GM12878 (cell line): ENCODE measurements around the gene LILRB2. TPM values are rescaled to one million over a fixed set of nuclear protein-coding genes. Genes with fewer than 3 reads are reported as not detected.
A peak's percentile ranks its signal among the peaks of the same experiment; 100 is the strongest.

ENCODE experiments used
- ATF3 ChIP-seq: IDR thresholded peaks from 2 replicates; pipeline ENCODE4 v1.6.1; 2011; ENCODE audit warnings: low read depth, mild to moderate bottlenecking, low read length, moderate library complexity, borderline replicate concordance; ENCODE audit errors: extremely low read depth
- BCL3 ChIP-seq: IDR thresholded peaks from 2 replicates; pipeline ENCODE4 v1.6.1; 2011; ENCODE audit warnings: borderline replicate concordance, low read depth, mild to moderate bottlenecking, moderate library complexity, low read length; ENCODE audit not compliant: insufficient read depth, poor library complexity, severe bottlenecking
- CBX3 ChIP-seq: fragments of 200-600 bp; sonication (generic); IDR thresholded peaks from 2 replicates; pipeline ENCODE4 v1.6.1; 2016; ENCODE audit warnings: low read depth, borderline replicate concordance
- DPF2 ChIP-seq: fragments of 450-650 bp; IDR thresholded peaks from 2 replicates; pipeline ENCODE4 v1.6.1; 2017; ENCODE audit warnings: mild to moderate bottlenecking
- EED ChIP-seq: sonication (generic); IDR thresholded peaks from 2 replicates; pipeline ENCODE4 v1.6.1; 2016; ENCODE audit warnings: antibody characterized with exemption, low read depth
- EGR1 ChIP-seq, 2 experiments: IDR thresholded peaks; 1 replicate in 1 of 2; 2 replicates in 1 of 2; pipeline ENCODE4 v1.6.1; 2011 to 2012; ENCODE audit warnings: low read depth in 2 of 2, low read length in 2 of 2, borderline replicate concordance in 1 of 2, mild to moderate bottlenecking in 1 of 2, moderate library complexity in 1 of 2
- ESRRA ChIP-seq: IDR thresholded peaks from 2 replicates; pipeline ENCODE4 v1.6.1; 2012; ENCODE audit warnings: mild to moderate bottlenecking, low read length, improper control_type of control experiment
- JUNB ChIP-seq: IDR thresholded peaks from 2 replicates; pipeline ENCODE4 v1.6.1; 2016; ENCODE audit warnings: antibody characterized with exemption, mild to moderate bottlenecking
- MEF2A ChIP-seq: IDR thresholded peaks from 2 replicates; pipeline ENCODE4 v1.6.1; 2011; ENCODE audit warnings: low read depth, mild to moderate bottlenecking, low read length, moderate library complexity; ENCODE audit not compliant: insufficient read depth
- MTA2 ChIP-seq: fragments of 450-650 bp; IDR thresholded peaks from 2 replicates; pipeline ENCODE4 v1.6.1; 2016; ENCODE audit warnings: low read depth, mild to moderate bottlenecking, moderate library complexity
- PAX8 ChIP-seq: fragments of 450-650 bp; IDR thresholded peaks from 2 replicates; pipeline ENCODE4 v1.6.1; 2017; ENCODE audit warnings: mild to moderate bottlenecking, moderate library complexity
- POLR2AphosphoS5 ChIP-seq: IDR thresholded peaks from 2 replicates; pipeline ENCODE4 v1.6.1; 2011; ENCODE audit warnings: mild to moderate bottlenecking, low read length, inconsistent platforms
- RBBP5 ChIP-seq: fragments of 200-600 bp; sonication (generic); conservative IDR thresholded peaks from 2 replicates; pipeline ENCODE4 v1.6.1; 2016
- REST ChIP-seq: IDR thresholded peaks from 2 replicates; pipeline ENCODE4 v1.6.1; 2012; ENCODE audit warnings: mild to moderate bottlenecking, low read depth, low read length
- RUNX3 ChIP-seq: IDR thresholded peaks from 2 replicates; pipeline ENCODE4 v1.6.1; 2012; ENCODE audit warnings: low read length, inconsistent platforms
- SUZ12 ChIP-seq: fragments of 200-600 bp; sonication (generic); IDR thresholded peaks from one replicate; pipeline ENCODE4 v1.6.1; 2018; ENCODE audit warnings: antibody characterized with exemption, mild to moderate bottlenecking; ENCODE audit not compliant: unreplicated experiment
- USF2 ChIP-seq: IDR thresholded peaks from 2 replicates; pipeline ENCODE4 v1.6.1; 2011; ENCODE audit warnings: low read depth, low read length, improper control_type of control experiment, borderline replicate concordance
- ZNF217 ChIP-seq: fragments of 450-650 bp; IDR thresholded peaks from 2 replicates; pipeline ENCODE4 v1.6.1; 2017; ENCODE audit warnings: antibody characterized with exemption, mild to moderate bottlenecking
- polyA plus RNA-seq, 11 experiments: library from polyadenylated mRNA; depleted of rRNA in 4 of 11; unstranded in 6 of 11; stranded (reverse) in 5 of 11; fragments of >200 nt; fragmentation: Nextera tagmentation in 4 of 11; fragmentation: Illumina TruSeq in 1 of 11; extraction: Ambion mirVana in 4 of 11; extraction: Trizol in 1 of 11; gene quantifications; 1 replicate in 1 of 11; 2 replicates in 10 of 11; pipeline versions ENCODE4 v1.2.1 to v1.2.3, GENCODE V29; 2011 to 2016; ENCODE audit warnings: inconsistent platforms in 2 of 11, missing spikeins in 2 of 11, low read depth in 1 of 11
- total RNA-seq, 4 experiments: library from RNA; depleted of rRNA in 3 of 4; stranded (reverse); fragments of >200 nt in 3 of 4; fragmentation: Illumina TruSeq in 1 of 4; extraction: Trizol in 1 of 4; gene quantifications; 2 replicates each; pipeline versions ENCODE4 v1.2.1 to v1.2.3, GENCODE V29; 2013 to 2021

Gene LILRB2
- total and polyA plus RNA-seq, 10 of the 15 experiments (the other 5 are each of a cell fraction or from before 2014, with no cell fraction given), result 0.08 to 0.18 (median 0.15) TPM; not detected in 4

GRCh38 chr19:54319049-54319448 is 38.1 kb upstream of the LILRB2 start (continued):
- TF ChIP-seq BCL3 (no peak), USF2 (no peak), CBX3 (no peak), ATF3 (no peak), EGR1 (IDR thresholded peaks at IDR 0.05; ENCODE audit: borderline replicate concordance in 1 of 2, low read depth in 2 of 2, low read length in 2 of 2) (no peak), ESRRA (no peak), MTA2 (peak; percentile 38; the same call in 1 of the 2 replicates), RUNX3 (no peak), DPF2 (no peak), RBBP5 (no peak), EED (peak; percentile 72), JUNB (peak; percentile 21; the same call in 1 of the 2 replicates), MEF2A (no peak), PAX8 (no peak), SUZ12 (no peak), POLR2AphosphoS5 (no peak), REST (no peak), ZNF217 (no peak)
